GM19025 (cell line): ENCODE results near the gene HMX2.

Experiments
- ATAC-seq: cut with Tn5 transposase; IDR thresholded peaks from one replicate; pipeline ENCODE4 v1.9.1; 2021; ENCODE audit warnings: mild to moderate bottlenecking, low read depth, moderate library complexity; ENCODE audit not compliant: unreplicated experiment

The HMX2 gene

DNA sequence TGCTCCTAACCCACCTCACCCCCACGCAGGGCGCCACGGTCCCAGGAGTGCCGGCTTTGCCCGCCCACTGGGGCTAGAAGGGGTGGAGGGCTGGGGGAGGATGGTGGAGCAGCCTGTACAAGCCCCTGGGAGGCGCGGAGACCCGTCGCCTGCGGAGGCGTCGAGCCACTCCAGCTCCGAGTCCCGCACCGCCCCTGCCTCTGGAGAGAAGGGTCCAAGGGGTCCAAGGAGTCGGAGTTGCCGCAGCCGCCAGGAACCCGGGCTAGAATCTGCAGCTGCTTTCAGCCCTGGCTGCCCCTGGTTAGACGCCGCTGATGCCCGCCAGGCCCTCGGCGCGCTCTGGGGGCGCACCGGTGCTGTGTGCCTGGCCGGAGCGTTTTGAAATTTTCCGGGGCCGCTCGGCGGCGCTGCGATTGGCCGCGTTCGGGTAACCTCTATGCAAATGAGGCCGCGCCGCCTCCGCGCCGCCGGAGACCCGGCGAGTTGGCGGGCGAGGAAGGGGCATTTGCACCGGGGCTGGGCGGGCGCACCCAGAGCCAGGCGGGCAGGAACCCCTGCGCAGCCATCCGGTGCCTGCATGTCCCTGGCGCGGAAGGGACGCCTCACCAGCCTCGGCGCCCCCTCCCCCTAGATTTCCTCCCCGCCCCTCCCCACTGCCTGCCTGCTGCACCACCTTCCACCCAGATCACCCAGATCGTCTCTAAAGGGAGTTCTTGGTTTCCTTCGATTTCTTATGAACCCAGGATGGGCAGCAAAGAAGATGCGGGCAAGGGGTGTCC, at the start of gene HMX2:
Gene HMX2, plus strand, starts transcription at position 502 of the 779 bp plus-strand sequence. Its CDS starts 243 bp downstream, at position 745.
- ATAC-seq, result no peak

GRCh38 chr10:123100030-123100762, 47.7 kb upstream of the HMX2 start:
- ATAC-seq, result no peak

- ATAC-seq, result no peak
Observed at GRCh38 chr10:123101872-123102271, 46.1 kb upstream of the HMX2 start.

DNA sequence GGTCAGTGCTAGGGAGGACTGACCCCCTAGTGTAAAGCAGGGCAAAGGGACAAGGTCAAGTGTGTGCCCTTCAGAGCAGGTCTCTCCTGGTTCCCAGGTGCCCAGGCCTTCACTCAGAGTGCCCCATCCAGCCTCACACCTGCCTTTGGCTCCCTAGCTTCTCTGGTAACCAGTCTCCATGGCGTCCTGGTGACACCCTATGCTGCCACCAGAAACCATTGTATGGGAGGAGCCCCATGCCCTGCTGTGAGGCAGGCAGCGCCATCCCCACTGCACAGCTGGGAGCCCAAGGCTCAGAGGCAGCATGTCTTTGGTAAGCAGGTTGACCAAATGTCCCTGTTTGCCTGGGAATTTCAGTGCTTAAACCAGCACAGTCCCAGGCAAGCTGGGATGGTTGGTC, 45.3 kb upstream of the HMX2 start:
- no peak for ATAC-seq

GRCh38 chr10:123103944-123104343, 44.0 kb upstream of the HMX2 start:
- ATAC-seq, result no peak

GRCh38 chr10:123109466-123109865, 38.5 kb upstream of the HMX2 start:
- no peak for ATAC-seq

DNA sequence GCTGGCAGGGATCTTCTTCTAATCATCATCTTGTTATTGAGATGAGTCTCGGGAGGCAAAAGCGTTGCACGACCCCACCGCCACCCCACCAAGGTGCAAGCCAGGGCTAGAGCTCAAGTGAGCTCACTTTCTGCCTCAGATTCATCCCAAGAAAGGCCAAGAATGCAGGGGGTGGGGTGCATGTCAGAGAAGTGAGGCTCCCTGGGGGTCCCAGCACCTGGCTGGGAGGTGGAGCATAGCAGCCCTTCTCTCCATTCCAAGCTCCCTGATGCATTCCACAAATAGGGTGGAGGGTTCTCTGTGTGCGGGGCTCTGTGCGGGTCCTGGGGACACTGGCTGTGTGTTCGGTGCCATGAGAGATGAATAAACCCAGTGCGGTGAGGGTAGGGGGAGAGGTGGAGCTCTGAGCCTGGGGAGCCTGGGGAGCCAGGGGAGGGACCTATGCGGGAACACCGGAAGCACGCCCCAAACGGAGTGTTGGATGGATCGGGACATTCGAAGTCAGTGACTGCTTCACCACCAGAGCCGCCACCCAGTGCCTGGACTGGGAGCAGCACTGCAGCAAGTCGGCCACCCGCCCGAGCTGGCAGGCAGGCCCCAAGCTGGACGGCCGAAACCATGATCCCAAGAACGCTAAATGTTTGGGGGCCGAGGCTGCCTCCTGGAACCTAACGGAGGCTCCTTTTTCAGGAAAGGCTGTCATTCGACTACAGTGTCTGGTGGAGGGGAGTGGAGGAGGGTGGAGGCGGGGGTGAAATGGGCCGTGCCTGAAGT, 30.1 kb upstream of the HMX2 start:
- ATAC-seq, result no peak

DNA sequence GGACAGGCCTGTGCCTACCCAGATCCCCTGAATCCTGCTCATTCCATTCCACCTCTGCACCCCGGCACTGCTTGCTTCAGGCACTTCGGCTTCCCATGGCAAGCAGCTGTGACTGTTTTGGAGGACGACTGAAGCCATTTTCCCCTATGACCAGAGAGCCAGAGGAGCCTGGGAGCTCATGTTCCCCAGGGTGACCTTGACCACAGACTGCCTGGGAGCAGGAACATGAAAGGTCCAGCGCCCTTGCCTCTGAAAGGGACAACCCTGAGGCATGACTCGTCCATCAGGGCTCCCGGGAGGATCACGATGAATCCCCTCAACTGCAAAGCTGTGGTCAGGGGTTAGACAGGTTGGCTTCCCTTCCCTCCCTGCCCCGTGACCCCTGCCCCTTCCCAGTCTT, 28.9 kb upstream of the HMX2 start:
- no peak for ATAC-seq

DNA sequence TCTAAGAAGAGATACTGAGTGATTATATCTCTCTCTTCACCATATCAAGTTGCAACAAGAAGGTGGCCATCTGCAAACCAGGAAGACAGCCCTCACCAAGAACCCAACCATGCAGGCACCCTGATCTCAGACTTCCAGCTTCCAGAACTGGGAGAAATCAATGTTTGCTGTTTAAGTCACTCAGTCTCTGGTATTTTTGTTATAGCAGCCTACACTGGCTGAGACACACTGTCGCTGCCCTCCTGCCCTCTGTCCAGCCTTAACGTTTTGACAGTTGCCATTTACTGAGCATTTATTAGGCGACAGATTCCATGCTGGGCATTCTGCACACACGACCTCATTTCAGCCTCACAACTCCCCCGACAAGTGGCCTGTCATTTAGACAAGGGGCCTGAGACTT, 21.7 kb upstream of the HMX2 start:
- no peak for ATAC-seq

GRCh38 chr10:123129618-123130271, 18.2 kb upstream of the HMX2 start:
- ATAC-seq, result no peak

- ATAC-seq, result no peak
Observed at GRCh38 chr10:123132576-123133477, 15.1 kb upstream of the HMX2 start.

GRCh38 chr10:123133541-123134342, 14.2 kb upstream of the HMX2 start:
- no peak for ATAC-seq

GRCh38 chr10:123134343-123134914, 13.5 kb upstream of the HMX2 start:
- ATAC-seq, result no peak

DNA sequence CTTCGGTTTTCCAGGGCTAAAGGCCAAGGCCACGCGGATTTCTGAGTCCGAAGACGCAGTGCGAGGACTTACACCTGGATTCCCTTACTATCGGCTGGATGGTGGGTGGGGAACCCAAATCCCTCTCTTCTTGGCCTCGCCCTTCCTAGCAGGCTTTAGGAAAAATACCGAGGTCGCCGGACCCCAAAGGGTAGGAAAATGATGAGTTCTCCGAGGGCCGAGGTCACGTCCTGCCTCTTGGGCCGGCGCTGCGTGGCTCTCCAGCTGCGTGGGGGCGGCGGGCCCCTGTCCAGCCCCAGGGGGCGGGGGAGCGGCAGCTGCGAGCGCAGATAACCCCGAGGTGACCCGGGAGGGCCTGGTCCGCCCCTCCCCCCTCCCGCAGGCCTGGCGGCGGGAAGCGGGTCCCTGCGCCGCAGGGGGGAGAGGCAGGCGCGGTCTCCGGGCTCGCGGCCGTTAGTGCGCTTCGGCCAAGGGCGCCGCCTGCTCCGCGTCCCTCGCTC, 13.0 kb upstream of the HMX2 start:
- no peak for ATAC-seq

GRCh38 chr10:123135415-123136141, 12.4 kb upstream of the HMX2 start, which contains the start of gene HMX3:
Gene HMX3 (plus strand): TSS chr10:123135970. CDS start chr10:123136051, 81 bp downstream.
- ATAC-seq, result no peak

- ATAC-seq, result no peak
Observed at GRCh38 chr10:123136221-123136805, 11.6 kb upstream of the HMX2 start.
